Measurements from ENCODE around the gene ESF1. TPM values are rescaled to one million over a fixed set of nuclear protein-coding genes. Genes with fewer than 3 reads are reported as not detected.

The ESF1 gene
- total and polyA plus RNA-seq, 2 donors (not counting 1 experiment from before 2014, with no cell fraction given) = 0.81 to 13.9 TPM

GRCh38 chr20:13814672-13815071 lies 30.0 kb upstream of the ESF1 start:
- H3K4me3 Mint-ChIP-seq = no peak overlapping the region
- no peaks in the 10 kb centered on the region for H3K27me3 Mint-ChIP-seq
- no peak for ATAC-seq (ENCODE audit: low read depth)
- ChIA-PET CTCF (no interaction called here), POLR2A (no interaction called here)
- Histone ChIP-seq H3K4me3 (ENCODE audit: control extremely low read depth in 1 of 5, extremely low read depth in 1 of 5, insufficient read depth in 1 of 5, low read depth in 2 of 5, low read length in 4 of 5) (no peak overlapping the region), H4K20me1 (ENCODE audit: control insufficient read depth, insufficient read depth, low read length, poor library complexity, severe bottlenecking) (no peaks in the 10 kb centered on the region), H3K27ac (ENCODE audit: low read length in 2 of 2) (no peak overlapping the region), H3K27me3 (replicated peaks in 1 of 4; ENCODE audit: control extremely low read depth in 1 of 4, control insufficient read depth in 3 of 4, insufficient read depth in 4 of 4, low read length in 3 of 4) (no peaks in the 10 kb centered on the region), H3K4me1 (ENCODE audit: control insufficient read depth in 2 of 2, insufficient read depth in 2 of 2, low read length in 2 of 2) (no peaks in the 10 kb centered on the region), H3K79me2 (ENCODE audit: control insufficient read depth, insufficient read depth, low read length) (no peaks in the 10 kb centered on the region), H3K9me3 (ENCODE audit: control extremely low read depth in 1 of 3, control insufficient read depth in 2 of 3, insufficient read depth in 1 of 3, low read length in 2 of 3) (no peaks in the 10 kb centered on the region), H3K4me2 (replicated peaks; ENCODE audit: low read depth, low read length, poor library complexity, severe bottlenecking) (no peak overlapping the region), H3K36me3 (replicated peaks in 1 of 2; ENCODE audit: control extremely low read depth in 1 of 2, control insufficient read depth in 1 of 2, extremely low read depth in 1 of 2, insufficient read depth in 2 of 2, low read length in 1 of 2) (peaks cover 36 to 69% of the 10 kb centered on the region in 2 experiments), H3K9ac (ENCODE audit: low read length) (no peak overlapping the region), H2AFZ (ENCODE audit: insufficient read depth, low read depth, low read length, poor library complexity, severe bottlenecking) (no peak overlapping the region)
- no peaks in the 10 kb centered on the region for H3K9me3 Mint-ChIP-seq (ENCODE audit: insufficient read depth)
- no CpG with 5 or more reads among the region's 4 CpGs for WGBS (ENCODE audit: insufficient coverage)
- TF ChIP-seq CTCF (IDR thresholded peaks at IDR 0.05) = no peak
- TF ChIP-seq EZH2 (IDR thresholded peaks at IDR 0.05; ENCODE audit: borderline replicate concordance, insufficient read depth, low read depth, low read length, poor library complexity, severe bottlenecking) = no peak
- H3K4me1 Mint-ChIP-seq = no peaks in the 10 kb centered on the region
- DNase-seq = no peak
- H3K27ac Mint-ChIP-seq = no peak overlapping the region
- intact Hi-C loops (cut with micrococcal nuclease) = no loop called here

- ATAC-seq (ENCODE audit: low read depth) (no peak), DNase-seq (no peak)
- Histone ChIP-seq H3K9me3 (ENCODE audit: control extremely low read depth in 1 of 3, control insufficient read depth in 2 of 3, insufficient read depth in 1 of 3, low read length in 2 of 3) (no peaks in the 10 kb centered on the region), H3K4me2 (replicated peaks; ENCODE audit: low read depth, low read length, poor library complexity, severe bottlenecking) (no peak overlapping the region), H3K27ac (ENCODE audit: low read length in 2 of 2) (no peak overlapping the region), H2AFZ (ENCODE audit: insufficient read depth, low read depth, low read length, poor library complexity, severe bottlenecking) (no peak overlapping the region), H4K20me1 (ENCODE audit: control insufficient read depth, insufficient read depth, low read length, poor library complexity, severe bottlenecking) (no peaks in the 10 kb centered on the region), H3K27me3 (replicated peaks in 1 of 4; ENCODE audit: control extremely low read depth in 1 of 4, control insufficient read depth in 3 of 4, insufficient read depth in 4 of 4, low read length in 3 of 4) (no peaks in the 10 kb centered on the region), H3K79me2 (ENCODE audit: control insufficient read depth, insufficient read depth, low read length) (no peaks in the 10 kb centered on the region), H3K4me1 (ENCODE audit: control insufficient read depth in 2 of 2, insufficient read depth in 2 of 2, low read length in 2 of 2) (no peaks in the 10 kb centered on the region), H3K9ac (ENCODE audit: low read length) (no peak overlapping the region), H3K4me3 (ENCODE audit: control extremely low read depth in 1 of 5, extremely low read depth in 1 of 5, insufficient read depth in 1 of 5, low read depth in 2 of 5, low read length in 4 of 5) (no peak overlapping the region), H3K36me3 (replicated peaks in 1 of 2; ENCODE audit: control extremely low read depth in 1 of 2, control insufficient read depth in 1 of 2, extremely low read depth in 1 of 2, insufficient read depth in 2 of 2, low read length in 1 of 2) (peaks cover 37 to 77% of the 10 kb centered on the region in 2 experiments)
- POLR2A ChIA-PET = no interaction called here
- CTCF ChIA-PET = no interaction called here
- H3K4me3 Mint-ChIP-seq = no peak overlapping the region
- no peaks in the 10 kb centered on the region for H3K4me1 Mint-ChIP-seq
- no peaks in the 10 kb centered on the region for H3K9me3 Mint-ChIP-seq (ENCODE audit: insufficient read depth)
- no peaks in the 10 kb centered on the region for H3K27me3 Mint-ChIP-seq
- intact Hi-C loops (cut with micrococcal nuclease) = no loop called here
- TF ChIP-seq EZH2 (IDR thresholded peaks at IDR 0.05; ENCODE audit: borderline replicate concordance, insufficient read depth, low read depth, low read length, poor library complexity, severe bottlenecking) = no peak
- TF ChIP-seq CTCF (IDR thresholded peaks at IDR 0.05) = no peak
- no peak overlapping the region for H3K27ac Mint-ChIP-seq
- WGBS (ENCODE audit: insufficient coverage) = 92% methylated on average over 3 of the region's 3 CpGs
Observed at GRCh38 chr20:13813910-13814309, 29.2 kb upstream of the ESF1 start.
